Measurements from ENCODE around the gene ZC3H10.

DNA sequence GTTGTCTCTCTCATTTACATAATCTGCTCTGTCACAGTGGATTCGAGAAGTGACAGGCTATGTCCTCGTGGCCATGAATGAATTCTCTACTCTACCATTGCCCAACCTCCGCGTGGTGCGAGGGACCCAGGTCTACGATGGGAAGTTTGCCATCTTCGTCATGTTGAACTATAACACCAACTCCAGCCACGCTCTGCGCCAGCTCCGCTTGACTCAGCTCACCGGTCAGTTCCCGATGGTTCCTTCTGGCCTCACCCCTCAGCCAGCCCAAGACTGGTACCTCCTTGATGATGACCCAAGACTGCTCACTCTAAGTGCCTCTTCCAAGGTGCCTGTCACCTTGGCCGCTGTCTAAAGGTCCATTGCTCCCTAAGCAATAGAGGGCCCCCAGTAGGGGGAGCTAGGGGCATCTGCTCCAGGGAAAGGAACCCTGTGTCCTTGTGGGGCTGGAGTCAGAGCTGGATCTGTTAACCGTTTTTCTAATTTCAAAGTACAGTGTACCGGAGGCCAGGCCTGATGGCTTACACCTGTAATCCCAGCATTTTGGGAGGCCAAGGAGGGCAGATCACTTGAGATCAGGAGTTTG, 33.0 kb upstream of the ZC3H10 start:
- TF ChIP-seq, protein P1, sequence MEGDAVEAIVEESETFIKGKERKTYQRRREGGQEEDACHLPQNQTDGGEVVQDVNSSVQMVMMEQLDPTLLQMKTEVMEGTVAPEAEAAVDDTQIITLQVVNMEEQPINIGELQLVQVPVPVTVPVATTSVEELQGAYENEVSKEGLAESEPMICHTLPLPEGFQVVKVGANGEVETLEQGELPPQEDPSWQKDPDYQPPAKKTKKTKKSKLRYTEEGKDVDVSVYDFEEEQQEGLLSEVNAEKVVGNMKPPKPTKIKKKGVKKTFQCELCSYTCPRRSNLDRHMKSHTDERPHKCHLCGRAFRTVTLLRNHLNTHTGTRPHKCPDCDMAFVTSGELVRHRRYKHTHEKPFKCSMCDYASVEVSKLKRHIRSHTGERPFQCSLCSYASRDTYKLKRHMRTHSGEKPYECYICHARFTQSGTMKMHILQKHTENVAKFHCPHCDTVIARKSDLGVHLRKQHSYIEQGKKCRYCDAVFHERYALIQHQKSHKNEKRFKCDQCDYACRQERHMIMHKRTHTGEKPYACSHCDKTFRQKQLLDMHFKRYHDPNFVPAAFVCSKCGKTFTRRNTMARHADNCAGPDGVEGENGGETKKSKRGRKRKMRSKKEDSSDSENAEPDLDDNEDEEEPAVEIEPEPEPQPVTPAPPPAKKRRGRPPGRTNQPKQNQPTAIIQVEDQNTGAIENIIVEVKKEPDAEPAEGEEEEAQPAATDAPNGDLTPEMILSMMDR (IDR thresholded peaks at IDR 0.05) = peak; percentile 40; the same call in 1 of the 2 replicates
- TF ChIP-seq, protein P2, sequence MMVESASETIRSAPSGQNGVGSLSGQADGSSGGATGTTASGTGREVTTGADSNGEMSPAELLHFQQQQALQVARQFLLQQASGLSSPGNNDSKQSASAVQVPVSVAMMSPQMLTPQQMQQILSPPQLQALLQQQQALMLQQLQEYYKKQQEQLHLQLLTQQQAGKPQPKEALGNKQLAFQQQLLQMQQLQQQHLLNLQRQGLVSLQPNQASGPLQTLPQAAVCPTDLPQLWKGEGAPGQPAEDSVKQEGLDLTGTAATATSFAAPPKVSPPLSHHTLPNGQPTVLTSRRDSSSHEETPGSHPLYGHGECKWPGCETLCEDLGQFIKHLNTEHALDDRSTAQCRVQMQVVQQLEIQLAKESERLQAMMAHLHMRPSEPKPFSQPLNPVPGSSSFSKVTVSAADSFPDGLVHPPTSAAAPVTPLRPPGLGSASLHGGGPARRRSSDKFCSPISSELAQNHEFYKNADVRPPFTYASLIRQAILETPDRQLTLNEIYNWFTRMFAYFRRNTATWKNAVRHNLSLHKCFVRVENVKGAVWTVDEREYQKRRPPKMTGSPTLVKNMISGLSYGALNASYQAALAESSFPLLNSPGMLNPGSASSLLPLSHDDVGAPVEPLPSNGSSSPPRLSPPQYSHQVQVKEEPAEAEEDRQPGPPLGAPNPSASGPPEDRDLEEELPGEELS (CRISPR knock-in tag; IDR thresholded peaks at IDR 0.05) = no peak
- TF ChIP-seq ZNF121 (CRISPR knock-in tag; IDR thresholded peaks at IDR 0.05) = no peak
- no peak for TF ChIP-seq NFYB (CRISPR knock-in tag; conservative IDR thresholded peaks at IDR 0.05; ENCODE audit: low read depth)
- TF ChIP-seq, protein P3, sequence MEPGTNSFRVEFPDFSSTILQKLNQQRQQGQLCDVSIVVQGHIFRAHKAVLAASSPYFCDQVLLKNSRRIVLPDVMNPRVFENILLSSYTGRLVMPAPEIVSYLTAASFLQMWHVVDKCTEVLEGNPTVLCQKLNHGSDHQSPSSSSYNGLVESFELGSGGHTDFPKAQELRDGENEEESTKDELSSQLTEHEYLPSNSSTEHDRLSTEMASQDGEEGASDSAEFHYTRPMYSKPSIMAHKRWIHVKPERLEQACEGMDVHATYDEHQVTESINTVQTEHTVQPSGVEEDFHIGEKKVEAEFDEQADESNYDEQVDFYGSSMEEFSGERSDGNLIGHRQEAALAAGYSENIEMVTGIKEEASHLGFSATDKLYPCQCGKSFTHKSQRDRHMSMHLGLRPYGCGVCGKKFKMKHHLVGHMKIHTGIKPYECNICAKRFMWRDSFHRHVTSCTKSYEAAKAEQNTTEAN (CRISPR knock-in tag; IDR thresholded peaks at IDR 0.05) = no peak
- no peak for TF ChIP-seq CREM (CRISPR knock-in tag; IDR thresholded peaks at IDR 0.05)
- no peak for TF ChIP-seq OVOL2 (CRISPR knock-in tag; IDR thresholded peaks at IDR 0.05; ENCODE audit: borderline replicate concordance)
- TF ChIP-seq, protein P4, sequence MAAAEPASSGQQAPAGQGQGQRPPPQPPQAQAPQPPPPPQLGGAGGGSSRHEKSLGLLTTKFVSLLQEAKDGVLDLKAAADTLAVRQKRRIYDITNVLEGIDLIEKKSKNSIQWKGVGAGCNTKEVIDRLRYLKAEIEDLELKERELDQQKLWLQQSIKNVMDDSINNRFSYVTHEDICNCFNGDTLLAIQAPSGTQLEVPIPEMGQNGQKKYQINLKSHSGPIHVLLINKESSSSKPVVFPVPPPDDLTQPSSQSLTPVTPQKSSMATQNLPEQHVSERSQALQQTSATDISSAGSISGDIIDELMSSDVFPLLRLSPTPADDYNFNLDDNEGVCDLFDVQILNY (CRISPR knock-in tag; IDR thresholded peaks at IDR 0.05) = no peak
- no peak for TF ChIP-seq SOX15 (CRISPR knock-in tag; IDR thresholded peaks at IDR 0.05)
- no peak for TF ChIP-seq FOXJ3 (CRISPR knock-in tag; IDR thresholded peaks at IDR 0.05; ENCODE audit: borderline replicate concordance)
- TF ChIP-seq, protein P5, sequence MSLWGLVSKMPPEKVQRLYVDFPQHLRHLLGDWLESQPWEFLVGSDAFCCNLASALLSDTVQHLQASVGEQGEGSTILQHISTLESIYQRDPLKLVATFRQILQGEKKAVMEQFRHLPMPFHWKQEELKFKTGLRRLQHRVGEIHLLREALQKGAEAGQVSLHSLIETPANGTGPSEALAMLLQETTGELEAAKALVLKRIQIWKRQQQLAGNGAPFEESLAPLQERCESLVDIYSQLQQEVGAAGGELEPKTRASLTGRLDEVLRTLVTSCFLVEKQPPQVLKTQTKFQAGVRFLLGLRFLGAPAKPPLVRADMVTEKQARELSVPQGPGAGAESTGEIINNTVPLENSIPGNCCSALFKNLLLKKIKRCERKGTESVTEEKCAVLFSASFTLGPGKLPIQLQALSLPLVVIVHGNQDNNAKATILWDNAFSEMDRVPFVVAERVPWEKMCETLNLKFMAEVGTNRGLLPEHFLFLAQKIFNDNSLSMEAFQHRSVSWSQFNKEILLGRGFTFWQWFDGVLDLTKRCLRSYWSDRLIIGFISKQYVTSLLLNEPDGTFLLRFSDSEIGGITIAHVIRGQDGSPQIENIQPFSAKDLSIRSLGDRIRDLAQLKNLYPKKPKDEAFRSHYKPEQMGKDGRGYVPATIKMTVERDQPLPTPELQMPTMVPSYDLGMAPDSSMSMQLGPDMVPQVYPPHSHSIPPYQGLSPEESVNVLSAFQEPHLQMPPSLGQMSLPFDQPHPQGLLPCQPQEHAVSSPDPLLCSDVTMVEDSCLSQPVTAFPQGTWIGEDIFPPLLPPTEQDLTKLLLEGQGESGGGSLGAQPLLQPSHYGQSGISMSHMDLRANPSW (CRISPR knock-in tag; conservative IDR thresholded peaks at IDR 0.05; ENCODE audit: low read depth) = no peak
- no peak for TF ChIP-seq JUN (CRISPR knock-in tag; IDR thresholded peaks at IDR 0.05)

Measured in WTC11 (cell line).